ENCODE results near the gene RPS5.

DNA sequence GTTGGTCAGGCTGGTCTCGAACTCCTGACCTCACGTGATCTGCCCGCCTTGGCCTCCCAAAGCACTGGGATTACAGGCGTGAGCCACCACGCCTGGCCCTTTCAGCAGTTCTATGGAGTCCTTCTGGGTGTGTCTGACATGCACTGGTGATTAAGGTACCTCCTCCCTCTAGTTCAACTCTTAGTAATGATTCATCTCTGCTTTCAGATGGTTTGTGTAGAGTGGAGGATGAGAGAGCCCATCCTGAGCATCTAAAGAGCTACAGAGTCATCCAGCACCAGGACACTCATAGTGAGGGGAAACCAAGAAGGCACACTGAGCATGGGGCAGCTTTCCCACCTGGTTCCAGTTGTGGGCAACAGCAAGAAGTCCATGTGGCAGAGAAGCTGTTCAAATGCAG lies 29.5 kb downstream of the RPS5 start:
- no peak for TF ChIP-seq POLR2AphosphoS5 (IDR thresholded peaks at IDR 0.05; ENCODE audit: low read depth, low read length)
- no peak for TF ChIP-seq POLR2A (IDR thresholded peaks at IDR 0.05; ENCODE audit: low read depth, low read length)
- TF ChIP-seq TAF1 (IDR thresholded peaks at IDR 0.05; ENCODE audit: borderline replicate concordance, low read depth, low read length), result no peak

Data from GM12892 (cell line).